ENCODE data around the gene SAMD1.

DNA sequence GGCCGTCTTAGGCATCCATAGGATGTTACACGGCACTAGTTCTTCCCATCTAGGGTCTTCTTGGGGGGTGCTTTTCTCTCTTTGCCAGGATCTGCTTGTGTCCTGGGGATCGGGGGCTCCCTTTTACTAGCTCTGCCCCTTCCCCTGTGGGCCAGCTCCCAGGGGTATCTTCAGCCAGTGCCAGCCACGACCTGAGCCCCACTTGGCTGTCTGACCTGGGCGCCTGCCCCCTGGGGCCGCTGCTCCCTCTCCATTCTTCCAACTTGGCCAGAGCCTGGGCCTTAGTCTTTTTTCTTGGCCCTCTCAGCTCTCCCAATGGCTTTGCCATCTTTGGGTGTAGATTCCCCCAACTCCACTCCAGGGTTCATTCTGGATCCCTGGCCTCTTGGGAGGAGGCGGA, 23.9 kb upstream of the SAMD1 start:
- TF ChIP-seq, protein P1, sequence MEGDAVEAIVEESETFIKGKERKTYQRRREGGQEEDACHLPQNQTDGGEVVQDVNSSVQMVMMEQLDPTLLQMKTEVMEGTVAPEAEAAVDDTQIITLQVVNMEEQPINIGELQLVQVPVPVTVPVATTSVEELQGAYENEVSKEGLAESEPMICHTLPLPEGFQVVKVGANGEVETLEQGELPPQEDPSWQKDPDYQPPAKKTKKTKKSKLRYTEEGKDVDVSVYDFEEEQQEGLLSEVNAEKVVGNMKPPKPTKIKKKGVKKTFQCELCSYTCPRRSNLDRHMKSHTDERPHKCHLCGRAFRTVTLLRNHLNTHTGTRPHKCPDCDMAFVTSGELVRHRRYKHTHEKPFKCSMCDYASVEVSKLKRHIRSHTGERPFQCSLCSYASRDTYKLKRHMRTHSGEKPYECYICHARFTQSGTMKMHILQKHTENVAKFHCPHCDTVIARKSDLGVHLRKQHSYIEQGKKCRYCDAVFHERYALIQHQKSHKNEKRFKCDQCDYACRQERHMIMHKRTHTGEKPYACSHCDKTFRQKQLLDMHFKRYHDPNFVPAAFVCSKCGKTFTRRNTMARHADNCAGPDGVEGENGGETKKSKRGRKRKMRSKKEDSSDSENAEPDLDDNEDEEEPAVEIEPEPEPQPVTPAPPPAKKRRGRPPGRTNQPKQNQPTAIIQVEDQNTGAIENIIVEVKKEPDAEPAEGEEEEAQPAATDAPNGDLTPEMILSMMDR (IDR thresholded peaks at IDR 0.05), result no peak
- no peak for TF ChIP-seq POLR2A (IDR thresholded peaks at IDR 0.05)
